HepG2 (cell line): Measurements from ENCODE around the gene CAMTA2. TPM values are rescaled to one million over a fixed set of nuclear protein-coding genes. Genes with fewer than 3 reads are reported as not detected.

Experiments used
- CAMTA2 ChIP-seq: sonication (generic); formaldehyde crosslinking; IDR thresholded peaks from 2 replicates; pipeline ENCODE4 v1.4.0; 2020; ENCODE audit warnings: mild to moderate bottlenecking, missing genetic modification reagents, borderline replicate concordance
- CBX2 ChIP-seq, 2 experiments: fragments of 200-600 bp in 1 of 2; sonication (generic); formaldehyde crosslinking in 1 of 2; IDR thresholded peaks; 2 replicates each; pipeline versions ENCODE4 v1.7.0 to v1.8.1; 2018 to 2022; ENCODE audit warnings: low read depth in 2 of 2, low read length in 1 of 2, mild to moderate bottlenecking in 1 of 2, missing genetic modification reagents in 1 of 2
- CENPT ChIP-seq: sonication (generic); formaldehyde crosslinking; IDR thresholded peaks from 2 replicates; pipeline ENCODE4 v1.8.0; 2022; ENCODE audit warnings: low read depth, mild to moderate bottlenecking, moderate library complexity, missing genetic modification reagents
- FOXA3 ChIP-seq: IDR thresholded peaks from 2 replicates; pipeline ENCODE4 v1.6.1; 2016; ENCODE audit warnings: missing genetic modification reagents, missing compliant biosample characterization
- KLF12 ChIP-seq: sonication (generic); formaldehyde crosslinking; IDR thresholded peaks from 2 replicates; pipeline ENCODE4 v1.4.0; 2020; ENCODE audit warnings: missing genetic modification reagents, borderline replicate concordance
- NFATC3 ChIP-seq: sonication (generic); formaldehyde crosslinking; IDR thresholded peaks from 2 replicates; pipeline ENCODE4 v1.5.1; 2020; ENCODE audit warnings: mild to moderate bottlenecking, missing genetic modification reagents
- NONO ChIP-seq, 2 experiments: fragments of 450-650 bp in 1 of 2; sonication (generic) in 1 of 2; formaldehyde crosslinking in 1 of 2; IDR thresholded peaks in 1 of 2; conservative IDR thresholded peaks in 1 of 2; 2 replicates each; pipeline versions ENCODE4 v1.6.1 to v1.8.0; 2017 to 2022; ENCODE audit warnings: mild to moderate bottlenecking in 1 of 2, missing genetic modification reagents in 1 of 2, moderate library complexity in 1 of 2
- POLR2A ChIP-seq, 2 experiments: IDR thresholded peaks; 2 replicates each; pipeline ENCODE4 v1.6.1; 2011; ENCODE audit warnings: low read depth in 2 of 2, low read length in 2 of 2, mild to moderate bottlenecking in 1 of 2, moderate library complexity in 1 of 2; ENCODE audit not compliant: insufficient read depth in 1 of 2
- SP4 ChIP-seq: sonication (generic); formaldehyde crosslinking; IDR thresholded peaks from 2 replicates; pipeline ENCODE4 v1.8.1; 2023; ENCODE audit warnings: mild to moderate bottlenecking, missing genetic modification reagents
- SPEN ChIP-seq: sonication (generic); formaldehyde crosslinking; IDR thresholded peaks from 2 replicates; pipeline ENCODE4 v1.5.1; 2020; ENCODE audit warnings: low read depth, mild to moderate bottlenecking, missing genetic modification reagents
- STAT5B ChIP-seq: sonication (generic); formaldehyde crosslinking; IDR thresholded peaks from 2 replicates; pipeline ENCODE4 v1.4.0; 2020; ENCODE audit warnings: missing genetic modification reagents
- TBL1XR1 ChIP-seq: fragments of 150-350 bp; IDR thresholded peaks from 2 replicates; pipeline ENCODE4 v1.6.1; 2014; ENCODE audit warnings: borderline replicate concordance, low read length; ENCODE audit not compliant: partially characterized antibody
- TEAD2 ChIP-seq: sonication (generic); formaldehyde crosslinking; IDR thresholded peaks from 2 replicates; pipeline ENCODE4 v1.9.0; 2021; ENCODE audit warnings: missing genetic modification reagents
- U2AF1 ChIP-seq: fragments of 200-400 bp; formaldehyde crosslinking; optimal IDR thresholded peaks from 2 replicates; pipeline ENCODE3; 2017; ENCODE audit warnings: mild to moderate bottlenecking, low read depth, low read length
- XRCC5 ChIP-seq: fragments of 200-400 bp; formaldehyde crosslinking; optimal IDR thresholded peaks from 2 replicates; pipeline ENCODE3; 2017; ENCODE audit warnings: mild to moderate bottlenecking, low read length
- ZFP36L2 ChIP-seq: sonication (generic); formaldehyde crosslinking; IDR thresholded peaks from 2 replicates; pipeline ENCODE4 v1.4.0; 2020; ENCODE audit warnings: missing genetic modification reagents
- ZNF75D ChIP-seq: sonication (generic); formaldehyde crosslinking; IDR thresholded peaks from 2 replicates; pipeline ENCODE4 v1.8.1; 2023; ENCODE audit warnings: missing genetic modification reagents, mild to moderate bottlenecking, borderline replicate concordance
- ZNF776 ChIP-seq: sonication (generic); formaldehyde crosslinking; IDR thresholded peaks from 2 replicates; pipeline ENCODE4 v1.4.0; 2020; ENCODE audit warnings: mild to moderate bottlenecking, missing genetic modification reagents
- polyA plus RNA-seq, 8 experiments: library from polyadenylated mRNA; depleted of rRNA in 3 of 8; stranded (reverse) in 7 of 8; unstranded in 1 of 8; fragments of >200 nt; fragmentation: Illumina TruSeq in 4 of 8; extraction: Trizol in 4 of 8; gene quantifications; 2 replicates each; pipeline versions ENCODE4 v1.2.1 to v1.2.3, GENCODE V29; 2011 to 2016; ENCODE audit warnings: low read depth in 4 of 8, missing spikeins in 1 of 8, mixed read lengths in 1 of 8; ENCODE audit not compliant: insufficient read depth in 1 of 8
- total RNA-seq, 5 experiments: library from RNA; depleted of rRNA; stranded (reverse); fragments of >200 nt; fragmentation: Illumina TruSeq; extraction: Trizol; gene quantifications; 2 replicates each; pipeline ENCODE4 v1.2.3, GENCODE V29; 2016; ENCODE audit warnings: low read depth in 1 of 5
- TF ChIP-seq, protein P1 (sequence below): sonication (generic); formaldehyde crosslinking; IDR thresholded peaks from 2 replicates; pipeline ENCODE4 v1.8.0; 2022; ENCODE audit warnings: mild to moderate bottlenecking, missing genetic modification reagents, borderline replicate concordance
- TF ChIP-seq, protein P2 (sequence below): sonication (generic); formaldehyde crosslinking; IDR thresholded peaks from 2 replicates; pipeline ENCODE4 v1.5.0; 2020; ENCODE audit warnings: missing genetic modification reagents, mild to moderate bottlenecking, borderline replicate concordance
- TF ChIP-seq, protein P3 (sequence below): sonication (generic); formaldehyde crosslinking; IDR thresholded peaks from 2 replicates; pipeline ENCODE4 v1.4.0; 2020; ENCODE audit warnings: missing genetic modification reagents
- TF ChIP-seq, protein P4 (sequence below): sonication (generic); formaldehyde crosslinking; conservative IDR thresholded peaks from 2 replicates; pipeline ENCODE4 v1.5.0; 2020; ENCODE audit warnings: missing genetic modification reagents

CAMTA2 gene
- total and polyA plus RNA-seq, 2 of the 13 experiments (the other 11 are each of a cell fraction or from before 2014, with no cell fraction given): 4.1 to 7.1 TPM

DNA sequence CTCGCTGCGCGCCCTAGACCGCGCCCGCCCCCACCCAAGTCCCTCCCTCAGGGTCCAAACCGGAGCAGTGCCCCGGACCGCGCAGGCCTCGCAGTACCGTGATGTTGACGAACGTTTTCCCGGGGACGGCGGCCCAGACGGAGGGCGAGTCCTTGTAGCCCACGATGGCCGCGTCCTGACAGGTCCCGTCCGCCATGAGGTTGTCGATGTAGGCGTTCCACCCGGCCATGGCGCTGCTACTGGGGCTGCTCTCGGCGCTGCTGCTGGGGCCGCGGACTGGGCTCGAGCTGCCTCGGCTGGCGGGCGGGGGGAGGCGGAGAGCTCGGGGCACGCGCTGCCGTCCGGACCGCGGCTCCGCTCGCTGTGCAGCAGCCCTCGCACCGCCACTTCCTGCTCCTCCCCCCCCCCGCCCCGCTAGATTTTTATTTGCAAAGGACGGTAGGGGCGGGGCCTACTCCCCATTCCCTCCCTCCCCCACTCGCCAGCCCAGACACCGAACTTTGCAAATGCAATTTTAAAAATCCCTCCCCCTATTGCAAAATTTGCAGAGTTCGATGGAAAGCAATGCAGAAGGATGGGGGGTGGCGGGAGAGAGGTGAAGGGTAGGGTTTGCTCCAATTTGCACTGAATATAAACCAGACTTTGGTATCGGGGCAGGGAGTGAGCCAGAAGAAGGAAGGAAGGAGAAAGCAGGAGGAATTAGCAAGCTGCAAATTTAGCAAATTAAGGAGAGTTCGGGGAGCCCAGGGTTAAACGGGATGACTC, 39.1 kb downstream of the CAMTA2 start, which contains the start of gene PFN1 (continued):
- no peak for TF ChIP-seq TBL1XR1
- peak; percentile 32; the same call in 1 of the 2 replicates for TF ChIP-seq SP4 (CRISPR knock-in tag)
- TF ChIP-seq CENPT (CRISPR knock-in tag): no peak
- peak; percentile 62 for TF ChIP-seq SPEN (CRISPR knock-in tag)
- no peak for TF ChIP-seq NONO (IDR thresholded peaks at IDR 0.05)
- TF ChIP-seq NONO (CRISPR knock-in tag; conservative IDR thresholded peaks at IDR 0.05): 0 out of 2 replicates have a peak, but pooled peaks have one; percentile 81
- TF ChIP-seq XRCC5: no peak
- TF ChIP-seq ZNF776 (CRISPR knock-in tag): peak; percentile 38; the same call in 1 of the 2 replicates
- TF ChIP-seq CBX2 (IDR thresholded peaks at IDR 0.05; ENCODE audit: low read depth, low read length): no peak
- TF ChIP-seq CBX2 (CRISPR knock-in tag; IDR thresholded peaks at IDR 0.05; ENCODE audit: low read depth): no peak
- TF ChIP-seq ZNF75D (CRISPR knock-in tag): no peak
- no peak for TF ChIP-seq ZFP36L2 (CRISPR knock-in tag)
- TF ChIP-seq POLR2A (IDR thresholded peaks at IDR 0.05; ENCODE audit: insufficient read depth in 1 of 2, low read depth in 2 of 2, low read length in 2 of 2): peak; percentile 72 to 87; a peak in 3 of 4 replicates
- no peak for TF ChIP-seq FOXA3 (CRISPR knock-in tag)
- no peak for TF ChIP-seq NFATC3 (CRISPR knock-in tag)
- no peak for TF ChIP-seq STAT5B (CRISPR knock-in tag)
- no peak for TF ChIP-seq U2AF1
- TF ChIP-seq KLF12: 0 out of 2 replicates have a peak, but pooled peaks have one; percentile 58
- TF ChIP-seq TEAD2 (CRISPR knock-in tag): no peak
- TF ChIP-seq, protein P1, sequence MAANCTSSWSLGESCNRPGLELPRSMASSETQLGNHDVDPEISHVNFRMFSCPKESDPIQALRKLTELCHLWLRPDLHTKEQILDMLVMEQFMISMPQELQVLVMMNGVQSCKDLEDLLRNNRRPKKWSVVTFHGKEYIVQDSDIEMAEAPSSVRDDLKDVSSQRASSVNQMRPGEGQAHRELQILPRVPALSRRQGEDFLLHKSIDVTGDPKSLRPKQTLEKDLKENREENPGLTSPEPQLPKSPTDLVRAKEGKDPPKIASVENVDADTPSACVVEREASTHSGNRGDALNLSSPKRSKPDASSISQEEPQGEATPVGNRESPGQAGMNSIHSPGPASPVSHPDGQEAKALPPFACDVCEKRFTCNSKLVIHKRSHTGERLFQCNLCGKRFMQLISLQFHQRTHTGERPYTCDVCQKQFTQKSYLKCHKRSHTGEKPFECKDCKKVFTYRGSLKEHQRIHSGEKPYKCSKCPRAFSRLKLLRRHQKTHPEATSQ: no peak
- TF ChIP-seq, protein P2, sequence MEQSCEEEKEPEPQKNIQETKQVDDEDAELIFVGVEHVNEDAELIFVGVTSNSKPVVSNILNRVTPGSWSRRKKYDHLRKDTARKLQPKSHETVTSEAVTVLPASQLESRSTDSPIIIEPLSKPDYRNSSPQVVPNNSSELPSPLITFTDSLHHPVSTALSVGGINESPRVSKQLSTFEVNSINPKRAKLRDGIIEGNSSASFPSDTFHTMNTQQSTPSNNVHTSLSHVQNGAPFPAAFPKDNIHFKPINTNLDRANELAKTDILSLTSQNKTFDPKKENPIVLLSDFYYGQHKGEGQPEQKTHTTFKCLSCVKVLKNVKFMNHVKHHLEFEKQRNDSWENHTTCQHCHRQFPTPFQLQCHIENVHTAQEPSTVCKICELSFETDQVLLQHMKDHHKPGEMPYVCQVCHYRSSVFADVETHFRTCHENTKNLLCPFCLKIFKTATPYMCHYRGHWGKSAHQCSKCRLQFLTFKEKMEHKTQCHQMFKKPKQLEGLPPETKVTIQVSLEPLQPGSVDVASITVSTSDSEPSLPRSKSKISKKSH (CRISPR knock-in tag): peak; percentile 33; the same call in 1 of the 2 replicates
- no peak for TF ChIP-seq CAMTA2 (CRISPR knock-in tag)
- TF ChIP-seq, protein P3, sequence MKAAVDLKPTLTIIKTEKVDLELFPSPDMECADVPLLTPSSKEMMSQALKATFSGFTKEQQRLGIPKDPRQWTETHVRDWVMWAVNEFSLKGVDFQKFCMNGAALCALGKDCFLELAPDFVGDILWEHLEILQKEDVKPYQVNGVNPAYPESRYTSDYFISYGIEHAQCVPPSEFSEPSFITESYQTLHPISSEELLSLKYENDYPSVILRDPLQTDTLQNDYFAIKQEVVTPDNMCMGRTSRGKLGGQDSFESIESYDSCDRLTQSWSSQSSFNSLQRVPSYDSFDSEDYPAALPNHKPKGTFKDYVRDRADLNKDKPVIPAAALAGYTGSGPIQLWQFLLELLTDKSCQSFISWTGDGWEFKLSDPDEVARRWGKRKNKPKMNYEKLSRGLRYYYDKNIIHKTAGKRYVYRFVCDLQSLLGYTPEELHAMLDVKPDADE (CRISPR knock-in tag): no peak
- TF ChIP-seq, protein P4, sequence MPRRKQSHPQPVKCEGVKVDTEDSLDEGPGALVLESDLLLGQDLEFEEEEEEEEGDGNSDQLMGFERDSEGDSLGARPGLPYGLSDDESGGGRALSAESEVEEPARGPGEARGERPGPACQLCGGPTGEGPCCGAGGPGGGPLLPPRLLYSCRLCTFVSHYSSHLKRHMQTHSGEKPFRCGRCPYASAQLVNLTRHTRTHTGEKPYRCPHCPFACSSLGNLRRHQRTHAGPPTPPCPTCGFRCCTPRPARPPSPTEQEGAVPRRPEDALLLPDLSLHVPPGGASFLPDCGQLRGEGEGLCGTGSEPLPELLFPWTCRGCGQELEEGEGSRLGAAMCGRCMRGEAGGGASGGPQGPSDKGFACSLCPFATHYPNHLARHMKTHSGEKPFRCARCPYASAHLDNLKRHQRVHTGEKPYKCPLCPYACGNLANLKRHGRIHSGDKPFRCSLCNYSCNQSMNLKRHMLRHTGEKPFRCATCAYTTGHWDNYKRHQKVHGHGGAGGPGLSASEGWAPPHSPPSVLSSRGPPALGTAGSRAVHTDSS (CRISPR knock-in tag): 0 out of 2 replicates have a peak, but pooled peaks have one; percentile 20
